ENCODE measurements around the gene LCAT. TPM values are rescaled to one million over a fixed set of nuclear protein-coding genes. Genes with fewer than 3 reads are reported as not detected.

LCAT gene
- total and polyA plus RNA-seq, 9 of the 15 experiments (the other 6 are each of a cell fraction or from before 2014, with no cell fraction given) = 0.46 to 21.0 (median 5.0) TPM

DNA sequence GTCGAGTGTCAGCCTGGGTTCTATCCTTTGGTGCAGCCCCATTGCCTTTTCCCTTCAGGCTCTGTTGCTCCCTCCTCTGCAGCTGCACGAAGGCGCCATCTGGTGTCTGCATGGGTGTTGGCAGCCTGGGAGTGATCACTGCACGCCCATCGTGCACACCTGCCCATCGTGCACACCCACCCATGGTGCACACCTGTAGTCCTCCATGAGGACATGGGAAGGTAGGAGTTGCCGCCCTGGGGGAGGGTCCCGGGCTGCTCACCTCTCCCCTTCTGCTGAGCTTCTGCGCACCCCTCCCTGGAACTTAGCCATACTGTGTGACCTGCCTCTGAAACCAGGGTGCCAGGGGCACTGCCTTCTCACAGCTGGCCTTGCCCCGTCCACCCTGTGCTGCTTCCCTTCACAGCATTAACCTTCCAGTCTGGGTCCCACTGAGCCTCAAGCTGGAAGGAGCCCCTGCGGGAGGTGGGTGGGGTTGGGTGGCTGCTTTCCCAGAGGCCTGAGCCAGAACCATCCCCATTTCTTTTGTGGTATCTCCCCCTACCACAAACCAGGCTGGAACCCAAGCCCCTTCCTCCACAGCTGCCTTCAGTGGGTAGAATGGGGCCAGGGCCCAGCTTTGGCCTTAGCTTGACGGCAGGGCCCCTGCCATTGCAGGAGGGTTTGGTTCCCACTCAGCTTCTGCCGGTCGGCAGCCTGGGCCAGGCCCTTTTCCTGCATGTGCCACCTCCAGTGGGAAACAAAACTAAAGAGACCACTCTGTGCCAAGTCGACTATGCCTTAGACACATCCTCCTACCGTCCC, 15.2 kb downstream of the LCAT start (continued):
- TF ChIP-seq ZNF445 (CRISPR knock-in tag; IDR thresholded peaks at IDR 0.05; ENCODE audit: low read depth) = no peak
- no peak for TF ChIP-seq STAT5A (IDR thresholded peaks at IDR 0.05; ENCODE audit: borderline replicate concordance, low read length)
- no peak for TF ChIP-seq CEBPB (tag; IDR thresholded peaks at IDR 0.05)

- H3K4me3 ChIP-seq = no peak overlapping the region
These were observed 15.8 kb downstream of the LCAT start for GRCh38 chr16:67928147-67928546.

More at GRCh38 chr16:67928147-67928546, 15.8 kb downstream of the LCAT start:
- Histone ChIP-seq H3K9me1 (ENCODE audit: control insufficient read depth, insufficient read depth, low read length) (no peaks in the 10 kb centered on the region), H3K4me1 (replicated peaks in 1 of 2; ENCODE audit: control insufficient read depth in 2 of 2, insufficient read depth in 2 of 2, low read length in 2 of 2) (peaks cover 0 to 30% of the 10 kb centered on the region in 2 experiments; a peak in 2 of 5 replicates), H3K4me2 (ENCODE audit: insufficient read depth, low read length) (no peak overlapping the region), H3K9me3 (replicated peaks; ENCODE audit: control insufficient read depth, insufficient read depth, low read depth, low read length) (no peaks in the 10 kb centered on the region), H3K9ac (ENCODE audit: insufficient read depth in 1 of 2, low read depth in 2 of 2, low read length in 2 of 2) (no peak overlapping the region), H3K36me3 (ENCODE audit: control insufficient read depth, insufficient read depth, low read length) (peaks cover 18% of the 10 kb centered on the region; the same call in 2 of the 3 replicates), H4K20me1 (replicated peaks; ENCODE audit: control insufficient read depth, insufficient read depth, low read length) (peaks cover 10% of the 10 kb centered on the region; the same call in 1 of the 2 replicates), H3K27ac (ENCODE audit: extremely low read depth, low read depth, low read length) (no peak overlapping the region), H3K79me2 (ENCODE audit: control insufficient read depth, insufficient read depth, low read length) (no peaks in the 10 kb centered on the region), H3K27me3 (ENCODE audit: control insufficient read depth in 2 of 2, insufficient read depth in 2 of 2, low read length in 2 of 2) (no peaks in the 10 kb centered on the region), H2AFZ (ENCODE audit: low read depth, low read length) (no peak overlapping the region)
- intact Hi-C loops (cut with micrococcal nuclease) (loop anchor here (1.0 to 2.0 kb wide), 3 partner anchors 45 to 255 kb away; no protein-coding TSS in a partner anchor), in situ Hi-C loops (cut with MboI) (loop anchor here (5.0 to 10.0 kb wide), 3 partner anchors 111 to 403 kb away; partner anchors contain the start of genes C16orf86, ENKD1 and RIPOR1)
- DNase-seq (ENCODE audit: extremely low read depth in 1 of 4, low spot score in 3 of 4) (no peak), FAIRE-seq (no peak), ATAC-seq (peak; percentile 9; the same call in 2 of the 3 replicates)
- TF ChIP-seq DLX4 (CRISPR knock-in tag; IDR thresholded peaks at IDR 0.05) (no peak), RBFOX2 (IDR thresholded peaks at IDR 0.05; ENCODE audit: low read depth, low read length) (0 out of 2 replicates have a peak, but pooled peaks have one; percentile 6), ZNF282 (CRISPR knock-in tag; IDR thresholded peaks at IDR 0.05) (0 out of 2 replicates have a peak, but pooled peaks have one; percentile 20)
- ChIA-PET POLR2A (interaction anchor here (0.6 kb wide), 1 partner anchor 19 kb away, joined by 3 read pairs; no protein-coding TSS in a partner anchor), CTCF (ENCODE audit: low intra/inter-chr PET ratio) (interaction anchor here (0.6 to 3.8 kb wide), 6 partner anchors 45 to 407 kb away, joined by 5 to 35 read pairs (median 15); partner anchors contain the start of gene NRN1L)
- BruUV-seq (replicated peaks) = no TSS peak
- 43% methylated on average over 5 of the region's 7 CpGs for WGBS (ENCODE audit: insufficient coverage, low coverage, missing lambda C conversion rate)
